Liver (tissue), 3 donors: ENCODE measurements around the gene ASB2.

Source experiments
- CTCF ChIP-seq: fragments of 150-350 bp; IDR thresholded peaks from 2 replicates; pipeline ENCODE4 v1.5.1; 2017; ENCODE audit warnings: improper control_type of control experiment, low read depth, low read length; ENCODE audit not compliant: missing input control
- GABPA ChIP-seq, 2 donors: IDR thresholded peaks in 1 of 2; conservative IDR thresholded peaks in 1 of 2; 2 replicates each; pipeline ENCODE4 v1.6.1; 2016; ENCODE audit warnings: antibody characterized with exemption in 2 of 2, mild to moderate bottlenecking in 1 of 2, moderate library complexity in 1 of 2
- TAF1 ChIP-seq: conservative IDR thresholded peaks from 2 replicates; pipeline ENCODE4 v1.6.1; 2016; ENCODE audit warnings: antibody characterized with exemption, mild to moderate bottlenecking
- ZBTB33 ChIP-seq: IDR thresholded peaks from 2 replicates; pipeline ENCODE4 v1.6.1; 2016; ENCODE audit warnings: antibody characterized with exemption
- TF ChIP-seq, protein P1 (sequence below): IDR thresholded peaks from 2 replicates; pipeline ENCODE4 v1.6.1; 2016; ENCODE audit warnings: antibody characterized with exemption
- TF ChIP-seq, protein P2 (sequence below): IDR thresholded peaks from 2 replicates; pipeline ENCODE4 v1.6.1; 2016; ENCODE audit warnings: antibody characterized with exemption, mild to moderate bottlenecking
- donor health status: healthy.
- donor health status: healthy.

GRCh38 chr14:93945070-93945399 lies 31.3 kb downstream of the ASB2 start:
- TF ChIP-seq, protein P1, sequence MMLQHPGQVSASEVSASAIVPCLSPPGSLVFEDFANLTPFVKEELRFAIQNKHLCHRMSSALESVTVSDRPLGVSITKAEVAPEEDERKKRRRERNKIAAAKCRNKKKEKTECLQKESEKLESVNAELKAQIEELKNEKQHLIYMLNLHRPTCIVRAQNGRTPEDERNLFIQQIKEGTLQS = no peak
- TF ChIP-seq CTCF (no peak), GABPA (IDR thresholded peaks at IDR 0.05 in 1 of 2, conservative IDR thresholded peaks at IDR 0.05 in 1 of 2) (no peak), TAF1 (no peak), ZBTB33 (no peak)
- TF ChIP-seq, protein P2, sequence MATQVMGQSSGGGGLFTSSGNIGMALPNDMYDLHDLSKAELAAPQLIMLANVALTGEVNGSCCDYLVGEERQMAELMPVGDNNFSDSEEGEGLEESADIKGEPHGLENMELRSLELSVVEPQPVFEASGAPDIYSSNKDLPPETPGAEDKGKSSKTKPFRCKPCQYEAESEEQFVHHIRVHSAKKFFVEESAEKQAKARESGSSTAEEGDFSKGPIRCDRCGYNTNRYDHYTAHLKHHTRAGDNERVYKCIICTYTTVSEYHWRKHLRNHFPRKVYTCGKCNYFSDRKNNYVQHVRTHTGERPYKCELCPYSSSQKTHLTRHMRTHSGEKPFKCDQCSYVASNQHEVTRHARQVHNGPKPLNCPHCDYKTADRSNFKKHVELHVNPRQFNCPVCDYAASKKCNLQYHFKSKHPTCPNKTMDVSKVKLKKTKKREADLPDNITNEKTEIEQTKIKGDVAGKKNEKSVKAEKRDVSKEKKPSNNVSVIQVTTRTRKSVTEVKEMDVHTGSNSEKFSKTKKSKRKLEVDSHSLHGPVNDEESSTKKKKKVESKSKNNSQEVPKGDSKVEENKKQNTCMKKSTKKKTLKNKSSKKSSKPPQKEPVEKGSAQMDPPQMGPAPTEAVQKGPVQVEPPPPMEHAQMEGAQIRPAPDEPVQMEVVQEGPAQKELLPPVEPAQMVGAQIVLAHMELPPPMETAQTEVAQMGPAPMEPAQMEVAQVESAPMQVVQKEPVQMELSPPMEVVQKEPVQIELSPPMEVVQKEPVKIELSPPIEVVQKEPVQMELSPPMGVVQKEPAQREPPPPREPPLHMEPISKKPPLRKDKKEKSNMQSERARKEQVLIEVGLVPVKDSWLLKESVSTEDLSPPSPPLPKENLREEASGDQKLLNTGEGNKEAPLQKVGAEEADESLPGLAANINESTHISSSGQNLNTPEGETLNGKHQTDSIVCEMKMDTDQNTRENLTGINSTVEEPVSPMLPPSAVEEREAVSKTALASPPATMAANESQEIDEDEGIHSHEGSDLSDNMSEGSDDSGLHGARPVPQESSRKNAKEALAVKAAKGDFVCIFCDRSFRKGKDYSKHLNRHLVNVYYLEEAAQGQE = no peak
